Measurements from ENCODE around the gene SESN1. TPM values are rescaled to one million over a fixed set of nuclear protein-coding genes. Genes with fewer than 3 reads are reported as not detected.
"Not testable (repeated sequence)": the region's sequence is repeated elsewhere in the genome, so short reads cannot be mapped to it uniquely, and the experiment has no call there.

Gene SESN1
- total and polyA plus RNA-seq, 2 donors (not counting 1 experiment from before 2014, with no cell fraction given) = 16.2 to 28.6 TPM

GRCh38 chr6:109088995-109089394 is 5.7 kb downstream of the SESN1 start:
- Histone ChIP-seq H3K9me3 (ENCODE audit: control extremely low read depth in 1 of 3, control insufficient read depth in 2 of 3, insufficient read depth in 1 of 3, low read length in 2 of 3) (no peaks in the 10 kb centered on the region), H3K36me3 (replicated peaks in 1 of 2; ENCODE audit: control extremely low read depth in 1 of 2, control insufficient read depth in 1 of 2, extremely low read depth in 1 of 2, insufficient read depth in 2 of 2, low read length in 1 of 2) (no peaks in the 10 kb centered on the region), H3K27ac (ENCODE audit: low read length in 2 of 2) (no peak overlapping the region), H3K79me2 (ENCODE audit: control insufficient read depth, insufficient read depth, low read length) (peaks cover 37% of the 10 kb centered on the region), H3K9ac (ENCODE audit: low read length) (no peak overlapping the region), H3K27me3 (replicated peaks in 1 of 4; ENCODE audit: control extremely low read depth in 1 of 4, control insufficient read depth in 3 of 4, insufficient read depth in 4 of 4, low read length in 3 of 4) (no peaks in the 10 kb centered on the region), H3K4me3 (ENCODE audit: control extremely low read depth in 1 of 5, extremely low read depth in 1 of 5, insufficient read depth in 1 of 5, low read depth in 2 of 5, low read length in 4 of 5) (no peak overlapping the region), H3K4me1 (ENCODE audit: control insufficient read depth in 2 of 2, insufficient read depth in 2 of 2, low read length in 2 of 2) (peaks cover 17 to 21% of the 10 kb centered on the region in 2 donors), H2AFZ (ENCODE audit: insufficient read depth, low read depth, low read length, poor library complexity, severe bottlenecking) (no peak overlapping the region), H3K4me2 (replicated peaks; ENCODE audit: low read depth, low read length, poor library complexity, severe bottlenecking) (no peak overlapping the region), H4K20me1 (ENCODE audit: control insufficient read depth, insufficient read depth, low read length, poor library complexity, severe bottlenecking) (no peaks in the 10 kb centered on the region)
- 100% methylated on average over 1 of the region's 1 CpG for WGBS (ENCODE audit: insufficient coverage)
- peaks cover 40% of the 10 kb centered on the region for H3K4me1 Mint-ChIP-seq
- ChIA-PET POLR2A (no interaction called here), CTCF (interaction anchor here (0.7 to 1.5 kb wide), 3 partner anchors 11 to 78 kb away, joined by 3 to 4 read pairs (median 3); no protein-coding TSS in a partner anchor)
- intact Hi-C loops (cut with micrococcal nuclease) = no loop called here
- no peak overlapping the region for H3K4me3 Mint-ChIP-seq
- DNase-seq (no peak), ATAC-seq (ENCODE audit: low read depth) (no peak)
- no peak overlapping the region for H3K27ac Mint-ChIP-seq
- H3K27me3 Mint-ChIP-seq = no peaks in the 10 kb centered on the region
- no peak for TF ChIP-seq EZH2 (IDR thresholded peaks at IDR 0.05; ENCODE audit: borderline replicate concordance, insufficient read depth, low read depth, low read length, poor library complexity, severe bottlenecking)
- TF ChIP-seq CTCF (IDR thresholded peaks at IDR 0.05) = no peak
- H3K9me3 Mint-ChIP-seq (ENCODE audit: insufficient read depth) = no peaks in the 10 kb centered on the region

- H3K79me2 ChIP-seq (ENCODE audit: control insufficient read depth, insufficient read depth, low read length) = peaks cover 25% of the 10 kb centered on the region
- ATAC-seq (ENCODE audit: low read depth) (no peak), DNase-seq (no peak)
- no peak overlapping the region for H3K4me2 ChIP-seq (replicated peaks; ENCODE audit: low read depth, low read length, poor library complexity, severe bottlenecking)
- 100% methylated on average over 2 of the region's 5 CpGs for WGBS (ENCODE audit: insufficient coverage)
- no peaks in the 10 kb centered on the region for H3K9me3 ChIP-seq (ENCODE audit: control extremely low read depth in 1 of 3, control insufficient read depth in 2 of 3, insufficient read depth in 1 of 3, low read length in 2 of 3)
- Mint-ChIP-seq H3K27me3 (no peaks in the 10 kb centered on the region), H3K4me1 (peaks cover 34% of the 10 kb centered on the region), H3K27ac (no peak overlapping the region), H3K9me3 (ENCODE audit: insufficient read depth) (no peaks in the 10 kb centered on the region), H3K4me3 (no peak overlapping the region)
- H3K36me3 ChIP-seq (replicated peaks in 1 of 2; ENCODE audit: control extremely low read depth in 1 of 2, control insufficient read depth in 1 of 2, extremely low read depth in 1 of 2, insufficient read depth in 2 of 2, low read length in 1 of 2) = no peaks in the 10 kb centered on the region
- TF ChIP-seq CTCF (IDR thresholded peaks at IDR 0.05) (no peak), EZH2 (IDR thresholded peaks at IDR 0.05; ENCODE audit: borderline replicate concordance, insufficient read depth, low read depth, low read length, poor library complexity, severe bottlenecking) (no peak)
- H3K9ac ChIP-seq (ENCODE audit: low read length) = no peak overlapping the region
- H3K4me1 ChIP-seq (ENCODE audit: control insufficient read depth in 2 of 2, insufficient read depth in 2 of 2, low read length in 2 of 2) = peaks cover 6 to 11% of the 10 kb centered on the region in 2 donors
- ChIA-PET CTCF (interaction anchor here (0.8 kb wide), 1 partner anchor 249 kb away, joined by 3 read pairs; no protein-coding TSS in a partner anchor), POLR2A (no interaction called here)
- H3K4me3 ChIP-seq (ENCODE audit: control extremely low read depth in 1 of 5, extremely low read depth in 1 of 5, insufficient read depth in 1 of 5, low read depth in 2 of 5, low read length in 4 of 5) = no peak overlapping the region
- H4K20me1 ChIP-seq (ENCODE audit: control insufficient read depth, insufficient read depth, low read length, poor library complexity, severe bottlenecking) = no peaks in the 10 kb centered on the region
- no peaks in the 10 kb centered on the region for H3K27me3 ChIP-seq (replicated peaks in 1 of 4; ENCODE audit: control extremely low read depth in 1 of 4, control insufficient read depth in 3 of 4, insufficient read depth in 4 of 4, low read length in 3 of 4)
- intact Hi-C loops (cut with micrococcal nuclease) = no loop called here
- no peak overlapping the region for H3K27ac ChIP-seq (ENCODE audit: low read length in 2 of 2)
- no peak overlapping the region for H2AFZ ChIP-seq (ENCODE audit: insufficient read depth, low read depth, low read length, poor library complexity, severe bottlenecking)
These were observed 6.9 kb downstream of the SESN1 start for GRCh38 chr6:109087661-109088264.

- H4K20me1 ChIP-seq (ENCODE audit: control insufficient read depth, insufficient read depth, low read length, poor library complexity, severe bottlenecking); DNase-seq; H3K79me2 ChIP-seq (ENCODE audit: control insufficient read depth, insufficient read depth, low read length); POLR2A ChIA-PET; H3K27ac ChIP-seq (ENCODE audit: low read length in 2 of 2); H3K4me2 ChIP-seq (replicated peaks; ENCODE audit: low read depth, low read length, poor library complexity, severe bottlenecking); H3K27me3 Mint-ChIP-seq; intact Hi-C loops (cut with micrococcal nuclease); H3K9me3 Mint-ChIP-seq (ENCODE audit: insufficient read depth); H3K36me3 ChIP-seq (replicated peaks in 1 of 2; ENCODE audit: control extremely low read depth in 1 of 2, control insufficient read depth in 1 of 2, extremely low read depth in 1 of 2, insufficient read depth in 2 of 2, low read length in 1 of 2); H3K27ac Mint-ChIP-seq; H2AFZ ChIP-seq (ENCODE audit: insufficient read depth, low read depth, low read length, poor library complexity, severe bottlenecking); H3K9me3 ChIP-seq (ENCODE audit: control extremely low read depth in 1 of 3, control insufficient read depth in 2 of 3, insufficient read depth in 1 of 3, low read length in 2 of 3); H3K4me3 Mint-ChIP-seq; ATAC-seq (ENCODE audit: low read depth); H3K4me1 ChIP-seq (ENCODE audit: control insufficient read depth in 2 of 2, insufficient read depth in 2 of 2, low read length in 2 of 2); H3K9ac ChIP-seq (ENCODE audit: low read length); H3K4me3 ChIP-seq (ENCODE audit: control extremely low read depth in 1 of 5, extremely low read depth in 1 of 5, insufficient read depth in 1 of 5, low read depth in 2 of 5, low read length in 4 of 5); H3K27me3 ChIP-seq (replicated peaks in 1 of 4; ENCODE audit: control extremely low read depth in 1 of 4, control insufficient read depth in 3 of 4, insufficient read depth in 4 of 4, low read length in 3 of 4): not testable (repeated sequence)
- H3K4me1 Mint-ChIP-seq = peaks cover 14% of the 10 kb centered on the region
- CTCF ChIA-PET = interaction anchor here (0.9 to 2.5 kb wide), 2 partner anchors 11 to 43 kb away, joined by 3 to 9 read pairs; no protein-coding TSS in a partner anchor
- 97% methylated on average over 5 of the region's 8 CpGs for WGBS (ENCODE audit: insufficient coverage)
These were observed 10.5 kb downstream of the SESN1 start for GRCh38 chr6:109084146-109084545.
